ENCODE measurements around the gene SFI1. TPM values are rescaled to one million over a fixed set of nuclear protein-coding genes. Genes with fewer than 3 reads are reported as not detected.

The SFI1 gene
- total and polyA plus RNA-seq, 4 donors, result 16.7 to 59.6 (median 30.3) TPM

DNA sequence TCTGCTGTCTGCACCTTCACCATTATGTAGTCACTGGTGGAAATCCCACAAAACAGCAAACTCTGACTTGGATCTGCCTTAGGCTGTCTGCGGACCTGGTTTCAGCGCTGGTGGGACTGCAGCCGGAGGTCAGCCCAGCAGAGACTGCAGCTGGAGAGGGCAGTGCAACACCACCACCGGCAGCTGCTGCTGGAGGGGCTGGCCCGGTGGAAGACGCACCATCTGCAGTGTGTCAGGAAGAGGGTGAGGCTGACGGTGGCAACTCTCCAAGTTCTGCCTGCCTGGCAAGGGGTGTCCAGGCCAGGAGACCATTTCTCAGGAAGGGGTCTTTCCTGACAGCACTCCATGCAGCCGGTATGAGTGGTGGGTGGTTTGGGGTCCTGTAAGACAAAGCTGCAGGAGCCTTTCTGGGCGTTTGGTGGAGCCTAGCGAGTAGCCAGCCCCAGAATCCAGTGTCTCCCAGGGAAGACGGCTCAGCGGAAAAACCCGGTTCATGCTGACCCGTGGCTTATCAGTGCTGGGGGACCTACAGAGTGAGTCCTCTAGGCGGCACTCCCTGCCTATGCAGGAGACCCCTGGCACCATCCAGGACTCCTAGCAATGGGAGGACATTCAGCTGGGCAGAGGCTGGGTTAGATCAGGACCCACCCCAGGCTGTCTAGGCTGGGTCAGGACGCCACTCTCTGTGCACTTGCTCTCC lies 114.9 kb downstream of the SFI1 start:
- Histone ChIP-seq H3K27me3 (ENCODE audit: control insufficient read depth, insufficient read depth, low read length) (no peaks in the 10 kb centered on the region), H3K4me1 (ENCODE audit: control insufficient read depth, insufficient read depth, low read length) (peaks cover 10% of the 10 kb centered on the region), H3K36me3 (ENCODE audit: control insufficient read depth, insufficient read depth, low read length) (peaks cover 64% of the 10 kb centered on the region), H3K27ac (ENCODE audit: low read depth, low read length) (no peak overlapping the region), H3K9me3 (ENCODE audit: control insufficient read depth, insufficient read depth, low read length) (no peaks in the 10 kb centered on the region), H3K4me3 (ENCODE audit: low read depth, low read length) (no peak overlapping the region)
- no peak for DNase-seq (ENCODE audit: low read depth in 4 of 6, low spot score in 6 of 6)
- 75% methylated on average over 16 of the region's 16 CpGs for WGBS (ENCODE audit: insufficient coverage)

DNA sequence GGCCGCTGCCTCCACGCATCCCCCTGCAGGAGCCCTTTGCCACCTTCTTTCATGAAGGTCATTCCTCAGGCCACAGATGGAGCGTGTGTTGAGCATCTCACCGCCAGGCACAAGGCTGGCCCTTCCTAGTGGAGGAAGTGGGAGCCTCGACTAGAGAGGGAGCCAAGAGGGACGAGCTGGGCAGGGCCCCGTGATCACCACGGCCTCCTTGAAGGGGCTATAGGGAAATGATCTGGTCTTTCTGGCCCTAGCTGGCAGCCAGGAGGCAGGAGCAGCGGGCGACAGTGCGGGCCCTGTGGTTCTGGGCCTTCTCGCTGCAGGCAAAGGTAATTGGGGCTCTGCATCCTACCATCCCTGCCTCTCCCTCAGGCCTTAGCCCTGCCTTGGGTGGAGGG lies 116.6 kb downstream of the SFI1 start:
- Histone ChIP-seq H3K4me3 (ENCODE audit: low read depth, low read length) (no peak overlapping the region), H3K36me3 (ENCODE audit: control insufficient read depth, insufficient read depth, low read length) (peaks cover 72% of the 10 kb centered on the region), H3K27me3 (ENCODE audit: control insufficient read depth, insufficient read depth, low read length) (no peaks in the 10 kb centered on the region), H3K4me1 (ENCODE audit: control insufficient read depth, insufficient read depth, low read length) (peaks cover 12% of the 10 kb centered on the region), H3K9me3 (ENCODE audit: control insufficient read depth, insufficient read depth, low read length) (no peaks in the 10 kb centered on the region), H3K27ac (ENCODE audit: low read depth, low read length) (no peak overlapping the region)
- DNase-seq (ENCODE audit: low read depth in 4 of 6, low spot score in 6 of 6), result no peak
- 75% methylated on average over 7 of the region's 12 CpGs for WGBS (ENCODE audit: insufficient coverage)

DNA sequence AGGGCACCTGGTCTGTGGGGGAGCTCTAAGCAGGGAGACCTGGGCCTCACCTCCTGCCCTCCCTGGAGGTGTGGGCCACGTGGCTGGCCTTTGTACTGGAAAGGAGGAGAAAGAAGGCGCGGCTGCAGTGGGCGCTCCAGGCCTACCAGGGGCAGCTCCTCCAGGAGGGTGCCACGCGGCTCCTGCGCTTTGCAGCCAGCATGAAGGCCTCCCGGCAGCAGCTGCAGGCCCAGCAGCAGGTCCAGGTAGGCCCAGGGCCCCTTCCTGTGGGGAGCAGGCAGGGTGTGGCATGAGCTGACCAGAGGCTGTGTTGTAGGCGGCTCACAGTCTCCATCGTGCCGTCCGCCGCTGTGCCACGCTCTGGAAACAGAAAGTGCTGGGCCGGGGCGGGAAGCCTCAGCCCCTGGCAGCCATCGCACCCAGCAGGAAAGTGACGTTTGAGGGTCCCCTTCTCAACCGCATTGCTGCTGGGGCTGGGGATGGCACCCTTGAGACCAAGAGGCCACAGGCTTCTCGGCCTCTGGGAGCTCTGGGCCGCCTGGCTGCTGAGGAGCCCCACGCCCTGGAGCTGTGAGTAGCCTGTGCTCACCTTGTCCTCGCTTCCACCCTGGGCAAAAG lies 117.1 kb downstream of the SFI1 start:
- H3K9me3 ChIP-seq (ENCODE audit: control insufficient read depth, insufficient read depth, low read length), result no peaks in the 10 kb centered on the region
- H3K27ac ChIP-seq (ENCODE audit: low read depth, low read length), result no peak overlapping the region
- H3K27me3 ChIP-seq (ENCODE audit: control insufficient read depth, insufficient read depth, low read length), result no peaks in the 10 kb centered on the region
- no peak for DNase-seq (ENCODE audit: low read depth in 4 of 6, low spot score in 6 of 6)
- 86% methylated on average over 20 of the region's 23 CpGs for WGBS (ENCODE audit: insufficient coverage)
- peaks cover 77% of the 10 kb centered on the region for H3K36me3 ChIP-seq (ENCODE audit: control insufficient read depth, insufficient read depth, low read length)
- H3K4me3 ChIP-seq (ENCODE audit: low read depth, low read length), result no peak overlapping the region
- peaks cover 12% of the 10 kb centered on the region for H3K4me1 ChIP-seq (ENCODE audit: control insufficient read depth, insufficient read depth, low read length)

DNA sequence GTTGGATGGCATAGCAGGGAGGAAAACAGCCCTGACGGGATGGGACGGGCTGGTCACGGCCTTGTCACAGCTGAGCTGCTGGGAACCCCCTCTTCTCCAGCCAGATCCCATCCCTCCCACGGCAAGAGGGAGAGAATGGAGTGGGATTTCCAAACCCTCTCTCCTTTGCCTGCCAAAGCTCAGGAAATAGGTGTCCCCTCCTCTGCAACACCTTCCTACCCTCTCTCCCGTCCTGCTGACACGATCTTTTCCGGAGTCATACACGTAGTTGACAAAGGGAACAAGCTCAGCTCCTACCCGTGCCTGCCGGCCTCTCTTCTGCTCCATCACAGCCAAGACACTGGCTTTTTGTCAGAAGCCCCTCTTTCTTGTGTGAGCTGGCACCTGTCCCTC lies 117.6 kb downstream of the SFI1 start:
- Histone ChIP-seq H3K4me3 (ENCODE audit: low read depth, low read length) (no peak overlapping the region), H3K36me3 (ENCODE audit: control insufficient read depth, insufficient read depth, low read length) (peaks cover 82% of the 10 kb centered on the region), H3K9me3 (ENCODE audit: control insufficient read depth, insufficient read depth, low read length) (no peaks in the 10 kb centered on the region), H3K27me3 (ENCODE audit: control insufficient read depth, insufficient read depth, low read length) (no peaks in the 10 kb centered on the region), H3K27ac (ENCODE audit: low read depth, low read length) (no peak overlapping the region), H3K4me1 (ENCODE audit: control insufficient read depth, insufficient read depth, low read length) (peaks cover 12% of the 10 kb centered on the region)
- no peak for DNase-seq (ENCODE audit: low read depth in 4 of 6, low spot score in 6 of 6)
- 72% methylated on average over 6 of the region's 10 CpGs for WGBS (ENCODE audit: insufficient coverage)

DNA sequence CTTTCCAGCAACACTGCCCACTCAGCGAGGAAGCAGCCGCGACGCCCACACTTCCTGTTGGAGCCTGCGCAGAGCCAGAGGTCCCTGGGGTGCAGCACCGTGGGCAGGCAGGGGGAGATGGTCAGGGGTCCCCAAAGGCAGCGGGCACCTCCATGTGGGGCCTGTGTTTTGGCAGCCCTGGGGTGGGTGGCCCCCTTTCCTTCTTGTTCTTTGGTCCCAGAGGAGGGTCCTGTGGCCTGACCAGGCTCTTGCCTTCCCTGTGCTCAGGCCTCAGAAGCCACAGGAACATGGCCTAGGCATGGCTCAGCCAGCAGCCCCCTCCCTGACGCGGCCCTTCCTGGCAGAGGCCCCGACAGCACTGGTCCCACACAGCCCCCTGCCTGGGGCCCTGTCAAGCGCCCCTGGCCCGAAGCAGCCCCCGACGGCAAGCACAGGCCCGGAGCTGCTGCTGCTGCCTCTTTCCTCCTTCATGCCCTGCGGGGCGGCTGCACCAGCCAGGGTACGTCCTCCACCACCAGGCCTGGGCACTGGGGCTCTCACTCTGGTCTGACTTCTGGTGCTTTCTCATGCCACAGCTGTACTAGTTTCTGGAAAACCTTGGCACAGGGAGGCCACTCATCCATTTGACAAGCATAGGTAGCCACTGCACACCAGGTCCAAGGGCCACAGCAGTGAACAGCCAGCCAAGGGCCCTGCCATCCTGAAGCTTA lies 118.6 kb downstream of the SFI1 start:
- DNase-seq (ENCODE audit: low read depth in 4 of 6, low spot score in 6 of 6), result no peak
- peaks cover 12% of the 10 kb centered on the region for H3K4me1 ChIP-seq (ENCODE audit: control insufficient read depth, insufficient read depth, low read length)
- H3K36me3 ChIP-seq (ENCODE audit: control insufficient read depth, insufficient read depth, low read length), result peaks cover 87% of the 10 kb centered on the region
- no peaks in the 10 kb centered on the region for H3K9me3 ChIP-seq (ENCODE audit: control insufficient read depth, insufficient read depth, low read length)
- H3K4me3 ChIP-seq (ENCODE audit: low read depth, low read length), result no peak overlapping the region
- WGBS (ENCODE audit: insufficient coverage), result 79% methylated on average over 18 of the region's 18 CpGs
- no peaks in the 10 kb centered on the region for H3K27me3 ChIP-seq (ENCODE audit: control insufficient read depth, insufficient read depth, low read length)
- no peak overlapping the region for H3K27ac ChIP-seq (ENCODE audit: low read depth, low read length)

DNA sequence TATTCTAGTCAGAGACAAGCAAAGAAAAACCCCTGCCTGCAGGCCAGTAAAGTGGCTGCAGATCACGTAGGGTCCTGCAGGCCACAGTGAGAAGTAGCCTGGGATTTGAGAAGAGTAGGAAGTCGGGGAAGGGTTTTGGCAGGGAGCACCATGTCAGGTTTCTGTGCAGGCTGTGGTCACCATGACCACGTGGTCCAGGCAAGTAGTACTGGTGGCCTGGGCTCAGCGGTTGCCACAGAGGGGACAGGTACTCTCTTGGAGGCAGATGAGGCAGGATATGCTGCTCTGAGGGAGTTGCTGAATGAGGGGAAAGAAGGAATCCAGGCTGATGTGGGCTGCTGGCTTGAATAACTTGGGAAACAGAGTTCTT lies 119.1 kb downstream of the SFI1 start:
- H3K36me3 ChIP-seq (ENCODE audit: control insufficient read depth, insufficient read depth, low read length), result peaks cover 87% of the 10 kb centered on the region
- DNase-seq (ENCODE audit: low read depth in 4 of 6, low spot score in 6 of 6), result no peak
- 88% methylated on average over 4 of the region's 4 CpGs for WGBS (ENCODE audit: insufficient coverage)
- no peak overlapping the region for H3K4me3 ChIP-seq (ENCODE audit: low read depth, low read length)
- no peaks in the 10 kb centered on the region for H3K27me3 ChIP-seq (ENCODE audit: control insufficient read depth, insufficient read depth, low read length)
- H3K27ac ChIP-seq (ENCODE audit: low read depth, low read length), result no peak overlapping the region
- H3K9me3 ChIP-seq (ENCODE audit: control insufficient read depth, insufficient read depth, low read length), result no peaks in the 10 kb centered on the region
- H3K4me1 ChIP-seq (ENCODE audit: control insufficient read depth, insufficient read depth, low read length), result peaks cover 12% of the 10 kb centered on the region

DNA sequence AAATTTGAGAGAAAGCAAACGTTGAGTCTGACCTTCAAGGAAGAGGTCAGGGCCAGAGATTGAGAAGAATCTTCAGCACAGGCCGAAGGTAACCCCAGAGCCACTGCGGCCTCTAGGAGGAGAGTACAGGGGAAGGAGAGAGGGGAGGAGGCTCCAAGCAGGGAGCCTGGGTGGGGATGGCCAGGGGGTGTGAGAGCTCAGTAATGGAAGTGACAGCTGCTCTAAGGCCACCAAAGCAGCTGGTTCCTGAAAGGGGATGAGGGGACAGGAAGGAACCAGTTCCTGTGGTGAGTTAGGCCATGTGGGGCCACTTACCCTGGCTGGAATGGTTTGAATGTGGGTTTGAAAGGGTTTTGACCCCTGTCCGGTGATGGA lies 119.6 kb downstream of the SFI1 start:
- H3K4me3 ChIP-seq (ENCODE audit: low read depth, low read length), result no peak overlapping the region
- peaks cover 87% of the 10 kb centered on the region for H3K36me3 ChIP-seq (ENCODE audit: control insufficient read depth, insufficient read depth, low read length)
- no peaks in the 10 kb centered on the region for H3K27me3 ChIP-seq (ENCODE audit: control insufficient read depth, insufficient read depth, low read length)
- no peaks in the 10 kb centered on the region for H3K9me3 ChIP-seq (ENCODE audit: control insufficient read depth, insufficient read depth, low read length)
- H3K27ac ChIP-seq (ENCODE audit: low read depth, low read length), result no peak overlapping the region
- 65% methylated on average over 4 of the region's 4 CpGs for WGBS (ENCODE audit: insufficient coverage)
- DNase-seq (ENCODE audit: low read depth in 4 of 6, low spot score in 6 of 6), result no peak
- H3K4me1 ChIP-seq (ENCODE audit: control insufficient read depth, insufficient read depth, low read length), result peaks cover 12% of the 10 kb centered on the region

DNA sequence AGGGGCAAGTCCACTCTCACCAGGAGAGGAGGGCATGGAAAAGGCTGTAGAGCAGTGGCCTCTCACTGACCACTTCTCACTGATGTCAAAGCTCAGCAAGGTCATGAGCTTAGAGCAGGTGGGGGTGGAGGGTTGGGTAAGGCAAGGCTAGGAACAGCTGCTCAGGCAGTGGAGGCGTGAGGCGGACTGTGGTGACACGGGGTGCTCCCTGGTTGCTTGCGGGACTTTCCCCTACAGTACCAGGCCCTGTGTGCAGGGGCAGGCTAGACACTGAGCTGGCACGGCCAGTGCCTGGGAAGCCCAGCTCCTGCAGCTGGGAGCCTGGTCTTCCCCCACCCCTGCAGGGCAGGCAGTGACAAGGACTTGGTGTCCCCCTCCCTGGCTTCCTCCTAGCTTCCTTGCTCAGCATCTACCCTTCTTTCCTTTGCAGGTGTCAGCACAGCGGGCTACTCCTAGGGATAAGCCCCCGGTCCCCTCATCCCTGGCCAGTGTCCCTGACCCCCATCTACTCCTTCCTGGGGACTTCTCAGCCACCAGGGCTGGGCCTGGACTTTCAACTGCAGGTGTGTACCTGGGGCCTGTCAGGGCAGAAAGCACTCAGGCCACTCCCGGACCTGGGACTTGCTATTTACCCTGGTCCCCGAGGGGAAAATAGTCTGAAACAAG lies 120.1 kb downstream of the SFI1 start:
- no peak overlapping the region for H3K4me3 ChIP-seq (ENCODE audit: low read depth, low read length)
- no peaks in the 10 kb centered on the region for H3K9me3 ChIP-seq (ENCODE audit: control insufficient read depth, insufficient read depth, low read length)
- WGBS (ENCODE audit: insufficient coverage), result 92% methylated on average over 9 of the region's 9 CpGs
- H3K27ac ChIP-seq (ENCODE audit: low read depth, low read length), result no peak overlapping the region
- no peak for DNase-seq (ENCODE audit: low read depth in 4 of 6, low spot score in 6 of 6)
- no peaks in the 10 kb centered on the region for H3K27me3 ChIP-seq (ENCODE audit: control insufficient read depth, insufficient read depth, low read length)
- H3K36me3 ChIP-seq (ENCODE audit: control insufficient read depth, insufficient read depth, low read length), result peaks cover 87% of the 10 kb centered on the region
- H3K4me1 ChIP-seq (ENCODE audit: control insufficient read depth, insufficient read depth, low read length), result peaks cover 12% of the 10 kb centered on the region

DNA sequence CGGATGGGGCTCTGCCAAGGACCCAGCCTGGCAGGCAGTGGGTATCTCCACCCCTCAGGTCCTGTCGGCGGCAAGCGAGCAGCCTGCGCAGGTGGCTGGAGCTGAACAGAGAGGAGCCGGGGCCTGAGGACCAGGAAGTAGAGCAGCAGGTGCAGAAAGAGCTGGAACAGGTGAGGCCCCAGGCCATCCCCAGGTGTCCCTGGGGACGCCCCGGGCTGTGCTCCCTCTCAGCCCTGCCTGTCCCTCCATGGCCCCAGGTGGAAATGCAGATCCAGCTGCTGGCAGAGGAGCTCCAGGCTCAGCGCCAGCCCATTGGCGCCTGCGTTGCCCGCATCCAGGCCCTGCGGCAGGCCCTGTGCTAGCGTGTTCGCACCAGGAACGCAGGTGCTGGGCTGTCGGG lies 121.7 kb downstream of the SFI1 start:
- Histone ChIP-seq H3K4me1 (ENCODE audit: control insufficient read depth, insufficient read depth, low read length) (peaks cover 20% of the 10 kb centered on the region), H3K4me3 (ENCODE audit: low read depth, low read length) (no peak overlapping the region), H3K9me3 (ENCODE audit: control insufficient read depth, insufficient read depth, low read length) (no peaks in the 10 kb centered on the region), H3K36me3 (ENCODE audit: control insufficient read depth, insufficient read depth, low read length) (peaks cover 90% of the 10 kb centered on the region), H3K27ac (ENCODE audit: low read depth, low read length) (no peak overlapping the region), H3K27me3 (ENCODE audit: control insufficient read depth, insufficient read depth, low read length) (no peaks in the 10 kb centered on the region)
- DNase-seq (ENCODE audit: low read depth in 4 of 6, low spot score in 6 of 6), result peak in 1 of 6 donors; percentile 24
- WGBS (ENCODE audit: insufficient coverage), result 85% methylated on average over 15 of the region's 17 CpGs
